GM12878 (cell line): ENCODE results near the gene ELMOD3. TPM values are rescaled to one million over a fixed set of nuclear protein-coding genes. Genes with fewer than 3 reads are reported as not detected.
"Not testable (repeated sequence)": the region's sequence is repeated elsewhere in the genome, so short reads cannot be mapped to it uniquely, and the experiment has no call there.

Experiments
- ATAC-seq: fragments of 200-7000 bp; cut with Tn5 transposase; 3 replicates; pipeline ENCODE4 v1.9.1; 2020; ENCODE audit warnings: mild to moderate bottlenecking, moderate library complexity
- BruUV-seq: library from RNA; stranded (reverse); fragments of 400-500 nt; replicated peaks from 2 replicates; lab custom pipeline; 2021; lab: Mats Ljungman, UMichigan
- CTCF ChIA-PET: fragments of 300-600 bp; sonication (Branson Sonifier 250); formaldehyde crosslinking; extraction: SDS; loops from one replicate; lab custom pipeline; 2021; ENCODE audit warnings: inconsistent platforms; lab: Yijun Ruan, JAX
- POLR2A ChIA-PET: fragments of 350-600 bp; formaldehyde crosslinking; extraction: SDS; loops from one replicate; lab custom pipeline; 2021; ENCODE audit warnings: inconsistent platforms; lab: Charles Lee
- RAD21 ChIA-PET: fragments of 300-600 bp; sonication (Branson Sonifier 250); formaldehyde crosslinking; loops from one replicate; lab custom pipeline; 2023; ENCODE audit warnings: antibody characterized with exemption; ENCODE audit not compliant: unreplicated experiment; lab: Charles Lee
- SMC1A ChIA-PET: fragments of 300-600 bp; sonication (Branson Sonifier 250); formaldehyde crosslinking; loops from one replicate; lab custom pipeline; 2023; ENCODE audit not compliant: unreplicated experiment, uncharacterized antibody; lab: Charles Lee
- DNase-seq: peaks from one replicate; pipeline ENCODE4 v3.0.0-alpha.2; 2011; ENCODE audit warnings: low read depth, low spot score
- FAIRE-seq: peaks from 3 replicates; lab custom pipeline; 2011; peaks lifted over from hg19 to GRCh38; lab: Jason Lieb, UNC
- H2AFZ ChIP-seq: 2 replicates; pipeline ENCODE4 v1.6.0; 2011; ENCODE audit warnings: low read depth, low read length, control low read depth; ENCODE audit not compliant: control insufficient read depth
- H3K27ac ChIP-seq: 2 replicates; pipeline ENCODE4 v1.5.1; 2011; ENCODE audit warnings: control low read depth; ENCODE audit not compliant: control insufficient read depth, insufficient read depth
- H3K27me3 ChIP-seq, 2 experiments: replicated peaks in 1 of 2; 2 replicates each; pipeline versions ENCODE4 v1.6.0 to v1.6.1; 2011; ENCODE audit warnings: low read length in 1 of 2; ENCODE audit not compliant: control insufficient read depth in 2 of 2, insufficient read depth in 2 of 2
- H3K36me3 ChIP-seq, 2 experiments: 2 replicates each; pipeline ENCODE4 v1.5.1; 2011; ENCODE audit warnings: low read length in 1 of 2; ENCODE audit not compliant: control insufficient read depth in 2 of 2, insufficient read depth in 2 of 2
- H3K4me1 ChIP-seq: 2 replicates; pipeline ENCODE4 v1.6.1; 2011; ENCODE audit warnings: mild to moderate bottlenecking, low read length, moderate library complexity, mixed read lengths; ENCODE audit not compliant: control insufficient read depth, insufficient read depth
- H3K4me2 ChIP-seq: 2 replicates; pipeline ENCODE4 v1.6.0; 2011; ENCODE audit warnings: control low read depth; ENCODE audit not compliant: control insufficient read depth, insufficient read depth
- H3K4me3 ChIP-seq: fragments of 200-600 bp; sonication (generic); 2 replicates; pipeline ENCODE4 v1.5.1; 2016
- H3K79me2 ChIP-seq: 2 replicates; pipeline ENCODE4 v1.6.0; 2011; ENCODE audit warnings: low read length; ENCODE audit not compliant: control insufficient read depth, insufficient read depth
- H3K9ac ChIP-seq: 2 replicates; pipeline ENCODE4 v1.8.0; 2011; ENCODE audit warnings: low read length, control low read depth, mixed read lengths; ENCODE audit not compliant: control insufficient read depth, insufficient read depth
- H3K9me3 ChIP-seq: replicated peaks from 3 replicates; pipeline ENCODE4 v1.5.1; 2011; ENCODE audit warnings: mild to moderate bottlenecking, low read length; ENCODE audit not compliant: control insufficient read depth, insufficient read depth
- H4K20me1 ChIP-seq: 2 replicates; pipeline ENCODE4 v1.6.0; 2011; ENCODE audit not compliant: control insufficient read depth, insufficient read depth
- CBX3 ChIP-seq: fragments of 200-600 bp; sonication (generic); IDR thresholded peaks from 2 replicates; pipeline ENCODE4 v1.6.1; 2016; ENCODE audit warnings: low read depth, borderline replicate concordance
- DPF2 ChIP-seq: fragments of 450-650 bp; IDR thresholded peaks from 2 replicates; pipeline ENCODE4 v1.6.1; 2017; ENCODE audit warnings: mild to moderate bottlenecking
- MLLT1 ChIP-seq: fragments of 450-650 bp; IDR thresholded peaks from 2 replicates; pipeline ENCODE4 v1.6.1; 2016; ENCODE audit warnings: mild to moderate bottlenecking
- MTA2 ChIP-seq: fragments of 450-650 bp; IDR thresholded peaks from 2 replicates; pipeline ENCODE4 v1.6.1; 2016; ENCODE audit warnings: low read depth, mild to moderate bottlenecking, moderate library complexity
- MYB ChIP-seq: fragments of 150-350 bp; IDR thresholded peaks from 2 replicates; pipeline ENCODE4 v1.6.1; 2014; ENCODE audit warnings: mild to moderate bottlenecking, low read depth, low read length, borderline replicate concordance
- PBX3 ChIP-seq: IDR thresholded peaks from 2 replicates; pipeline ENCODE4 v1.6.1; 2011; ENCODE audit warnings: mild to moderate bottlenecking, low read depth, low read length, moderate library complexity; ENCODE audit not compliant: insufficient replicate concordance
- RUNX3 ChIP-seq: IDR thresholded peaks from 2 replicates; pipeline ENCODE4 v1.6.1; 2012; ENCODE audit warnings: low read length, inconsistent platforms
- ZBTB11 ChIP-seq: fragments of 450-650 bp; formaldehyde crosslinking; IDR thresholded peaks from 2 replicates; pipeline ENCODE4 v1.5.0; 2022; ENCODE audit warnings: mild to moderate bottlenecking, missing genetic modification characterization
- WGBS: methylation state at CpG from one replicate; pipeline ENCODE4 v1.1.6; 2016; ENCODE audit warnings: low lambda C conversion rate; ENCODE audit not compliant: insufficient replicate concordance, insufficient coverage; ENCODE audit errors: missing lambda C conversion rate; 5-methylcytosine and 5-hydroxymethylcytosine counted together
- in situ Hi-C: fragments of 300-500 bp; cut with MboI; formaldehyde crosslinking; loops from 9 replicates; pipeline ENCODE4 v1.14.3; 2018; ENCODE audit warnings: mixed read lengths
- intact Hi-C: fragments of 100-400 bp; cut with micrococcal nuclease; formaldehyde crosslinking; loops from one replicate; pipeline ENCODE4 v1.14.2; 2022; ENCODE audit not compliant: unreplicated experiment
- polyA plus RNA-seq, 11 experiments: library from polyadenylated mRNA; depleted of rRNA in 4 of 11; unstranded in 6 of 11; stranded (reverse) in 5 of 11; fragments of >200 nt; fragmentation: Nextera tagmentation in 4 of 11; fragmentation: Illumina TruSeq in 1 of 11; extraction: Ambion mirVana in 4 of 11; extraction: Trizol in 1 of 11; gene quantifications; 1 replicate in 1 of 11; 2 replicates in 10 of 11; pipeline versions ENCODE4 v1.2.1 to v1.2.3, GENCODE V29; 2011 to 2016; ENCODE audit warnings: inconsistent platforms in 2 of 11, missing spikeins in 2 of 11, low read depth in 1 of 11
- total RNA-seq, 4 experiments: library from RNA; depleted of rRNA in 3 of 4; stranded (reverse); fragments of >200 nt in 3 of 4; fragmentation: Illumina TruSeq in 1 of 4; extraction: Trizol in 1 of 4; gene quantifications; 2 replicates each; pipeline versions ENCODE4 v1.2.1 to v1.2.3, GENCODE V29; 2013 to 2021
- TF ChIP-seq, protein P1 (sequence below): fragments of 150-350 bp; IDR thresholded peaks from 2 replicates; pipeline ENCODE4 v1.6.1; 2016; ENCODE audit warnings: low read depth, low read length
- TF ChIP-seq, protein P2 (sequence below): fragments of 450-650 bp; IDR thresholded peaks from 2 replicates; pipeline ENCODE4 v1.6.1; 2016; ENCODE audit warnings: mild to moderate bottlenecking

Gene ELMOD3
- total and polyA plus RNA-seq, 10 of the 15 experiments (the other 5 are each of a cell fraction or from before 2014, with no cell fraction given), result 1.2 to 19.1 (median 12.5) TPM

DNA sequence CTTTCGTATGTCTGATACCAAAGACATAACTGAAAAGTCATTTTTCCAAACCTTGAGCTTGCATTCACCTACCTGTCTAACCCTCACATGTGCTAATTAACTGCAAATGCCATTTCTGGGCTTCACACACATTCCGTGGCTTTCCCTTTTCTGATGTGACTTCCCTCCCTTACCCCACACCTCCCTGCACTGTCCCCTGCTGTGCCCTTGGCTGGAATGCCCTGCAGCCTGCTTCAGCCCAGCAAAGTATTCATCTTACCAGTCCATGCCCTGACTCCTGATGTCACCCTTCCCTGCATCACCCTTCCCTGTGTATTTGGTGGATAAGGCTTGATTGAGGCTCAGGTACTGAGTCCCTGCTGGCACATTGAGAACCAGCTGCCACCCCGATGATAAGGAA is 12.4 kb upstream of the ELMOD3 start (continued):
- TF ChIP-seq, protein P1, sequence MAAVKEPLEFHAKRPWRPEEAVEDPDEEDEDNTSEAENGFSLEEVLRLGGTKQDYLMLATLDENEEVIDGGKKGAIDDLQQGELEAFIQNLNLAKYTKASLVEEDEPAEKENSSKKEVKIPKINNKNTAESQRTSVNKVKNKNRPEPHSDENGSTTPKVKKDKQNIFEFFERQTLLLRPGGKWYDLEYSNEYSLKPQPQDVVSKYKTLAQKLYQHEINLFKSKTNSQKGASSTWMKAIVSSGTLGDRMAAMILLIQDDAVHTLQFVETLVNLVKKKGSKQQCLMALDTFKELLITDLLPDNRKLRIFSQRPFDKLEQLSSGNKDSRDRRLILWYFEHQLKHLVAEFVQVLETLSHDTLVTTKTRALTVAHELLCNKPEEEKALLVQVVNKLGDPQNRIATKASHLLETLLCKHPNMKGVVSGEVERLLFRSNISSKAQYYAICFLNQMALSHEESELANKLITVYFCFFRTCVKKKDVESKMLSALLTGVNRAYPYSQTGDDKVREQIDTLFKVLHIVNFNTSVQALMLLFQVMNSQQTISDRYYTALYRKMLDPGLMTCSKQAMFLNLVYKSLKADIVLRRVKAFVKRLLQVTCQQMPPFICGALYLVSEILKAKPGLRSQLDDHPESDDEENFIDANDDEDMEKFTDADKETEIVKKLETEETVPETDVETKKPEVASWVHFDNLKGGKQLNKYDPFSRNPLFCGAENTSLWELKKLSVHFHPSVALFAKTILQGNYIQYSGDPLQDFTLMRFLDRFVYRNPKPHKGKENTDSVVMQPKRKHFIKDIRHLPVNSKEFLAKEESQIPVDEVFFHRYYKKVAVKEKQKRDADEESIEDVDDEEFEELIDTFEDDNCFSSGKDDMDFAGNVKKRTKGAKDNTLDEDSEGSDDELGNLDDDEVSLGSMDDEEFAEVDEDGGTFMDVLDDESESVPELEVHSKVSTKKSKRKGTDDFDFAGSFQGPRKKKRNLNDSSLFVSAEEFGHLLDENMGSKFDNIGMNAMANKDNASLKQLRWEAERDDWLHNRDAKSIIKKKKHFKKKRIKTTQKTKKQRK, result no peak
- no peak for TF ChIP-seq MLLT1
- TF ChIP-seq RUNX3, result no peak
- TF ChIP-seq MYB, result no peak
- TF ChIP-seq PBX3, result no peak
- no peak for TF ChIP-seq DPF2
- TF ChIP-seq MTA2, result no peak
- no peak for TF ChIP-seq ZBTB11 (CRISPR knock-in tag)
- no peak for TF ChIP-seq CBX3
- TF ChIP-seq, protein P2, sequence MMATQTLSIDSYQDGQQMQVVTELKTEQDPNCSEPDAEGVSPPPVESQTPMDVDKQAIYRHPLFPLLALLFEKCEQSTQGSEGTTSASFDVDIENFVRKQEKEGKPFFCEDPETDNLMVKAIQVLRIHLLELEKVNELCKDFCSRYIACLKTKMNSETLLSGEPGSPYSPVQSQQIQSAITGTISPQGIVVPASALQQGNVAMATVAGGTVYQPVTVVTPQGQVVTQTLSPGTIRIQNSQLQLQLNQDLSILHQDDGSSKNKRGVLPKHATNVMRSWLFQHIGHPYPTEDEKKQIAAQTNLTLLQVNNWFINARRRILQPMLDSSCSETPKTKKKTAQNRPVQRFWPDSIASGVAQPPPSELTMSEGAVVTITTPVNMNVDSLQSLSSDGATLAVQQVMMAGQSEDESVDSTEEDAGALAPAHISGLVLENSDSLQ, result no peak
- TF ChIP-seq, all 136 proteins: peak for 0

GRCh38 chr2:85343207-85343895 is 11.2 kb upstream of the ELMOD3 start:
- H3K9ac ChIP-seq, H2AFZ ChIP-seq, H4K20me1 ChIP-seq, H3K4me2 ChIP-seq, H3K27me3 ChIP-seq, H3K4me1 ChIP-seq, DNase-seq, SMC1A ChIA-PET, H3K36me3 ChIP-seq, H3K9me3 ChIP-seq, H3K4me3 ChIP-seq, FAIRE-seq, in situ Hi-C loops, RAD21 ChIA-PET, H3K79me2 ChIP-seq, H3K27ac ChIP-seq, POLR2A ChIA-PET: not testable (repeated sequence)
- peak; percentile 42 for ATAC-seq
- intact Hi-C loops, result loop anchor here (1.0 kb wide), 1 partner anchor 28 kb away; no protein-coding TSS in a partner anchor
- BruUV-seq, result TSS peak; percentile 98
- 88% methylated on average over 10 of the region's 10 CpGs for WGBS
- CTCF ChIA-PET, result interaction anchor here (0.6 kb wide), 1 partner anchor 210 kb away, joined by 3 read pairs; no protein-coding TSS in a partner anchor
